Retina (tissue), 1 donor: ENCODE measurements around the gene RGL1.

Experiments
- DNase-seq: peaks from one replicate; pipeline ENCODE4 v3.0.0-alpha.2; 2016

RGL1 gene

DNA sequence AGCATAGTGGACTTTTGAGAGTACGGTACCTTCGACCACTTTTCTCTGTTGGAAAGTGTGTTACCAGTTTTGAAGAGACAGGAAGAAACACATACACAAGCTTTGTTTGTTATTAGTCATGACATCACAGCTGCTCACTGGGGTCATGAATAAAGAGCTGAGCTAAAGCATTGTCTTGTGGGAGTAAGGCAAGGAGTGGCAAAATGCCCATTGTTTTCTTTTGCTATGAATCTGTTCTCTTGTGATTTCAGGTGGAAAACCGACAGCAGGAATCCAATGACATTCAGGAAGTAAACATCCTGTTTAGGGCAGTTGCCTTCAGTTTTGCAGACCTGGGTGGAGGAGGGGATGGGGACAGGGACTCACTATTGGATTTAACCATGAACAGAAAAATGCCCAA lies 66.2 kb downstream of the RGL1 start:
- no peak for DNase-seq

DNA sequence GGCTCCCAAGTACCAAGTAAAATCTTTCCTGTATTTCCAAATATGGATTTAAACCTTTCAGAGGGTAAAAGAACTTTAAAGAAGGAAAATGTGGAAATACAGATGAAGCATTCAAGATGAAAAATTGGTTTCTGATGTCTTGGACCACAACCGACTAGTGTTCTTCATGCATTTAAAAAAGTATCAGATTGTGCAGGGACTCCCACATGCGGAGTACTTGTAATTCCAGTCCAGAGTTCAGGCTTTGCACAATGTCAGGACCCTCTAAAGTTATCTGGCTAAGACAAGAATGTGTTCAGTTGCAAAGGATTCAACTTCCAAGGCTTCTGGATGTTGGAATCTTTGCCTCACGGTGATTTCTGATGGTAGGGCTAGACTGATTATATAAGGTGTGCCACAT lies 66.7 kb downstream of the RGL1 start:
- no peak for DNase-seq

DNA sequence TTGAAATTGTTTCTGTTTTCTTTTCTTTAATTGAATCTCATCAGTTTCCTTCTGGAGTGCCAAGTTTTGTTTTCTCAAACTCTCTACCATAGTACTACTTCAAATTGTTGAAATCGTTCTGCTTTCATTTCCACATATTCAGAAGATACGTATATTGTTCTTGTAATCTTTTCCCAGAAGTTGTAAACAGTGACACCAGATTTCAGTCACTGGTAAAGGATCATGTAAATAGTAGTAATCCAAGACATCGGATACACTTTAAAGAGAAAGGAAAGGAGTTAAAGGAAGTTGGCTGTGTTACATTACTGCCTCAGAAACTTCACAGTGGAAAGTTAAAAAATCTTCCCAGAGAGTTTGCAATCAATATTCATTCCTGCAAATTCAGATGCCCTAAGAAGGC lies 67.5 kb downstream of the RGL1 start:
- DNase-seq, result no peak

DNA sequence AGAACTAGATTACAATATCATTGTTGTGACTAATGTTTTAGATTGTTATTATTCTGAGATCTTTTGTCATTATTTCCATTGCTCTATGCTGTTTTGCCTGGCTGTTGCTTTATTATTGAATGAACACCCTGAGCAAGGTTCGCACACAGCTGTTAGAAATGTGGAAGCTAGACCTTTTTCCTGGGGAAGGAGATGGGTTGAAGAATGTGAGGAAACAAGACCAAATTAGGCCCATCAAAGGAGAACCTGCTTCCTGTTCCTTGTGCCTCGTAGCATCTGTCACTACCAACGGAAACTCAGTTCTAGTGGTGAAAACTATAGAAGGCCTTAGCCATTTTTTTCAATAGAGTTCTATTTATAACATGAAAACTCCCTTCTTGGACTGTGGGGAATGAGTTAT lies 68.7 kb downstream of the RGL1 start:
- no peak for DNase-seq

DNA sequence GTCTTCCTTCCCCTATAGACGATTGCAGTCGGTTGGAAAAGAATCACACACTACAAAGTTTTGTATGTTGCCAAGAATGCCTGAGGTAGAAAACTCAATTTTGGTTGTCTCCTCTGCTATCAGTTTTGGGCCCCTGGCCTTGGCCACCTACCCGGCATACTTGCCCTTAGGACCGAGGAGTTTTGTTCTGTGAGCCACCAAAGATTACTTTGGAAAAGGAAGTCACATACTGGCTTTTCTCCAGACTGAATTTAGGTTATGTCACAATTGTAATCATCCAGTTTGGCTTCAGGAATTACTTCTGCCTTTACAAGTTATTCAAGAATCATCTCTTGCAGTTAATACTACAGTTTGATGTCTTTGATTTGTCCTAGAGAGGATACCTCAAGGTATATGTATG lies 71.4 kb downstream of the RGL1 start:
- DNase-seq, result no peak

DNA sequence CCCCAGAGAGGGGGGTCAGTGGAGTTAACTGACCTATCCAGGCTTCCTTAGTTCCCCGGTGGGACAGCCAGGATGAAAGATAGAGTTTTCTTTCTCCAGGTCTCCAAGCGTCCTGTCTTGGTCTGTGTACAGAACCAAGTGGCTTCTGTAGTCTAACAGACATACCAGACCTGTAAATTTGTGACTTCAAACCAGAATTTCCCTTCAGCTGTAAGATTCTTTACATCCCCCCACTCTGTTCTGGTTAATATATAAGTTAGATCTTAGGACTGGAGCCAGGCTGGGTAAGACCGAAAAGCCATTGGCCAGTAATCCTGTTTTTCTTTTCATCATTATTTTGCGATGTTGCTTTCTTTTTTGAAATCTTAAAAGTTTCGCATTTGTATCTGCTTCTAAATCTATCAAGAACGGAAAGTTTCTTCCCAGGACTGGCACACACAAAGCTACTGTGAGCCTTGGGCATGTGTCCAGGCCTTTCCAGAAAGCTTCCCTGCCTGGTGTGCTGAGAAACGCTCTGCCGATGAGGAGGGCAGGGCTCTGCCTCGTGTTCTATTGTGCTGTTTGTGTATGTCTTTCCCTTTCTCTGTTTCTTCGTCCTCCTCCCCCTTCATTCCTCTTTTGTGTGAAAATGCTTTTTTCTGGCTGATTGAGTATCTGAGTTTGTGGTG lies 72.3 kb downstream of the RGL1 start:
- DNase-seq, result no peak

DNA sequence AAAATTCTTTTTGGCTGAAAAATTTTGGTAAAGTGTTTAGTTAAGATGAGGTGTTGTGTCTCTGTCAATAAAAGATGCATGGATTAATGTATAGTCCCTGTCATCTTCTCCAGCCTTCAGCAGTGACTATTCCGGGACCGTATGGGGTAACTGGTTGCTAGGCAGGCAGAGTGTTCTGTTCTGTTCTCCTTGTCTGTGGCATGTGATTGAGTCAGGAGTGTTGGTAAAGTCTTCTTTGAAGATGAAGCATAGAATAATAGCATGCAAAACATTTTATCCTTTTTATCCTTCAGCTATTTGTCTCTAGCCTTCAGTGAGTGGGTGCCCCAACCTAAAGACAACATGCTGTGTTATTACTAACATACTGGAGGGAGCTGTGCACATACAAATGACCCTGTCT lies 74.6 kb downstream of the RGL1 start:
- no peak for DNase-seq

DNA sequence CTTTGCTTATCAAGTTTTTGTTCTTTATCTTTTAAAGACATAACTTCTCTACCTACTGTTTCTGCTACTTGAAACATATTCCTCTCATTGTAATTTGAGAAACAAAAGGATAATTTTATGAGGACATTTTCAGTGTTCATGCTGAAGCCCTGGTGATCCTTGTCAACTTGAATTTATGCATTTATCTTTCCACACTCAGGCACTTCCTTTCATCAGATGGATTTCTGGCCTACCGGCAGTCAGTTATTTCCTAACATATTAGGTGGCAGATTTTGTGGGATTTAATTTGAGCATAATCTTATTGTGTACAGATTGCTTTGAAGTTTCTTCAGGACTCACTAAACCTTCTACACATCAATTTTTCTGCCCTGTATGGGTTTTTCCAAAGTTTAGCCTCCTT lies 75.0 kb downstream of the RGL1 start:
- DNase-seq, result no peak

DNA sequence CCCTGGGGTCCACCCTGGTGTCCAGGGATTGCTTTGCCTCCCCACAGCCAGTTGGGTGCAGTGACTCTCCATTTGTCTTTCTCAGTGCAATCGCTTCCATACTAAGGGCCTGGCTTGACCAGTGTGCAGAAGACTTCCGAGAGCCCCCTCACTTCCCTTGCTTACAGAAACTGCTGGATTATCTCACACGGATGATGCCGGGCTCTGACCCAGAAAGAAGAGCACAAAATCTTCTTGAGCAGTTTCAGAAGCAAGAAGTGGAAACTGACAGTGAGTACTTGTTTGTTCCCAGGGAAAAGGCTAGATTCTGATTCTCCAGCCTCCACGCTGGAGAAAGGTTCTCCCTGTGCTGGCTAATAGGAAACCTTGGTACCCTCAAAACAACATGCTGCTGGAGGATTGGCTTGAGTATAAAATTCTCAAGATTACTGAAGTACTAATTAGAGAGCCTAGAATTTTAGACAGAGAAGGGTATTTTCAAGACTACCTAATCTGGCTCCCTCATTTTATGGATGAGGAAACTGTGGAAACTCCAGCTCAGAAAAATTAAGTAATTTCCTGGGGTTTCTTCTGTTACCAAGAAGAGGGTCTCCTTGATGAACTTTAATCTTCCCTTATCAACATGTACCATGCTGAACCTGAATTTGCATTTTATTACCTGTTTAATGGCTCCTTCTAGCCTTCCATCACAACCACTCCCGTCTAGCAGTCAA lies 75.8 kb downstream of the RGL1 start:
- no peak for DNase-seq

DNA sequence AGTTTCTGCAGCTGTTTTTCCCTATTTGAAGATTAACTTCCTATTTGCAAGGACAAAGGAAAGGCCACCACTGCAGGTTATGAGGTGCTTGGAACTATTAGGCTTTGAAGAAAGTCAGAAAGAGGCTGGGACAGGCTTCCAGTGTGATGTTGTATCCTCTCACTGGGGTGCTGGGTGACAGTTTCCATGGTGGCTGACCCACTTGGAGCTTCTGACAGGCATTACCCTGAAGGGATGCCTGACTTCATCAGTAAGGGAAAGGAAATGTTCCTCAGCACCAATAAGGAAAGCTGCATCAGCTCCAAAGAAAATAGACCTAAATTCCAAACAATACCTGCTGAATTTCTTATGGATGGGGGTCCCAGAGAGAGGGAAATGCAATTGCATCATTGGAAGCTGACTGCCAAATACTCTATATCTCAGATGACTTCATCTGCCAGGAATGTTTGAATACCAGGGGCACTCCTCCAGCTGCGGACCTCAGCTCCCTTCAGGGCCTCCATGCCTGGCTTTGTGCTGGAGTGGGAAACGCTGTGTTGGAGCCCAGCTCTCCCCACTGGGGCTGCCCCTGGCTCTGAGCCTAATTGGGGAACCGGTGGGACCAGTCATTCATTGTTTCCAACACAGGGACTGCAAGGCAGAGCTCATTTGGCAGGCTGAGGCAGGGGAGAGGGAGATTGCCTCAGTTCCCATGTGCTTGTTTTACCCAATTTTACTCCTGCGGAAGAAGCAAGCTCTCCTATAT lies 76.6 kb downstream of the RGL1 start:
- DNase-seq, result peak; percentile 79

DNA sequence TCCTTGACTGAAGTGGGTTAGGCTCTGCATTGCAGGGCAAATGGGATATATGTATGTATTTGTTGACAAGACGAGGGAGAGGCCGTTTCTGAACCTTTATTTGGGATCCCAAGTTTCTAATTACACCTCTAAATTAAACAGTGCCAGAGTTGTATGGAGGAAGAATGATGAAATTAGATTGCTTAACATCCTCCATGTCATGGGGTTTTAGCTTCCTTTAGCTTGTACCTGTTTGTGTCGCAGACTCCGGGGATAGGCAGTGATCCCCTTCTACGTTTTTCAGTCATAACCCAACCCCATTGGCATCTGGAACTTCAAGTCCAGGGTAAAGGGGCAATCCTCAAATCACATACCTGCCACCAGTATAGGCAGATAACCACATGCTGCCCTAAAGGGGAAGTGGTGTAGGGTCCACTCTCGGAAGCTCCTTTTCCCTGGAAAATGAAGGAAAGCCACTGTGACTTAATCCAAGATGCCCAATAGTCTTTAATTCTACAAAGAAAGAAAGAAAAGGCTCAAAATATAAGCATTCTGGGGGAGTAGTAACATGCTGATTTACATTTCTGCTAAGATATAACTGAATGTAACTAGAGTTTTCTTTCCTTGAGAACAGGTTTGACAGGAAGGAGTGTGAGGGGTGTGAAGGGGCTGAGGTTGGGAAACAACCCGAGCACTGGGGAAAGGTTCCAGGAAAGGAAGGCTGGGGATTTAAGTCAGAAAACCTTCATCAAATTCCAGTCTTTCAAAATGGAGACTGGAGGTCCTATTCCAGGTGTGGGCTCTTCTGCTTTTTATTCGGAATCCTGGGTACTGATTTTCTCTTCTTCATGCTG lies 77.6 kb downstream of the RGL1 start:
- no peak for DNase-seq

DNA sequence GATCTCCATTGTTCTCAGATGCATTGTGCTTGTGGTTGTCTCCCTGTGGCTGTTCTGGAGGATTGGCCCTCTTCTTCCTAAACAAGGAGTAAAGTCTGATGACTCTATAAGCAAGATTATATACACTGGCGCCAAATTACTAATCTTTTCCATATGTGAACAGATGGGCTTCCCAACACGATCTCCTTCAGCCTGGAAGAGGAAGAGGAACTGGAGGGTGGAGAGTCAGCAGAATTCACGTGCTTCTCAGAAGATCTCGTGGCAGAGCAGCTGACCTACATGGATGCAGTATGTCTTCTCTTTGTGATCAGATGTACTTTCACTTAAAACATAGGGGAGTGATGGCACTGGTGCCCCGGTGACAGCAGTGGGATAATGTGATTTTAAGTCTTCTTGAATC lies 78.7 kb downstream of the RGL1 start:
- no peak for DNase-seq

DNA sequence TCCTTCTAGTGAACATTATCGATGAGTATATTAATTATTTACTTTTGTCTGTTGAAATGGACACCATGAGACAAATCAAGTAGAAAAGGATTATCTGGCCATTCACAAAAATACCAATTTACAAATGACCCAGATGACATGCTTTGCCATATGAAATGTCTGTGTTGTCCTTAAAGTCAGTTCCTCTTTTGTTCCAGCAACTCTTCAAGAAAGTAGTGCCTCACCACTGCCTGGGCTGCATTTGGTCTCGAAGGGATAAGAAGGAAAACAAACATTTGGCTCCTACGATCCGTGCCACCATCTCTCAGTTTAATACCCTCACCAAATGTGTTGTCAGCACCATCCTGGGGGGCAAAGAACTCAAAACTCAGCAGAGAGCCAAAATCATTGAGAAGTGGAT lies 79.6 kb downstream of the RGL1 start:
- DNase-seq, result no peak

DNA sequence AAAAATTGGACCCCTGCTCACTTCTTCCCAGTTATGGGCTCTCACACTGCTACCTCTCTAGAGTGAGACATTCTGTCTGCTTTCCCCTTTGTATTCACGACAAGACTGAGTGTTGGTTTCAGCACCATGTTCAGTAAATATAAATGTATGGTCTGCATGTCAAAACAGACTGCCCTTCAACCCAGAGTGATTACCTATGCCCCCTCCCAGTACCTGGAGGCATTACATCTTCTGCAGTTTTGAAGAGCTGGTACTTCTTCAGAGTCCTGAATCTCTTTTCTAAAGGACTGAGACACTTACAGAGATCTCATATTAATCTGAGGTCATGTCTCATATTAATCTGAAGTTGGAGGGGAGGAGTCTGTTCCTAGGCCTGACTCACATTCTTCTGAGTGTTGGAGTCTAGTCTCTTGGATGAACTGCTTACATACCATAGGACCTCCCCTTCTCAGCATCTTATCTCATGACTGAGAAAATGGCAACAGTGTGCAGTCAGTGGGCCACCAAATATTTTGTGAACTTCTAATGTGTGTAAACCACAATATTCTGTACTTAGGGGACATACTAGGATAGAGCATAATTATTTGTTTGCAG lies 80.3 kb downstream of the RGL1 start:
- DNase-seq, result no peak

DNA sequence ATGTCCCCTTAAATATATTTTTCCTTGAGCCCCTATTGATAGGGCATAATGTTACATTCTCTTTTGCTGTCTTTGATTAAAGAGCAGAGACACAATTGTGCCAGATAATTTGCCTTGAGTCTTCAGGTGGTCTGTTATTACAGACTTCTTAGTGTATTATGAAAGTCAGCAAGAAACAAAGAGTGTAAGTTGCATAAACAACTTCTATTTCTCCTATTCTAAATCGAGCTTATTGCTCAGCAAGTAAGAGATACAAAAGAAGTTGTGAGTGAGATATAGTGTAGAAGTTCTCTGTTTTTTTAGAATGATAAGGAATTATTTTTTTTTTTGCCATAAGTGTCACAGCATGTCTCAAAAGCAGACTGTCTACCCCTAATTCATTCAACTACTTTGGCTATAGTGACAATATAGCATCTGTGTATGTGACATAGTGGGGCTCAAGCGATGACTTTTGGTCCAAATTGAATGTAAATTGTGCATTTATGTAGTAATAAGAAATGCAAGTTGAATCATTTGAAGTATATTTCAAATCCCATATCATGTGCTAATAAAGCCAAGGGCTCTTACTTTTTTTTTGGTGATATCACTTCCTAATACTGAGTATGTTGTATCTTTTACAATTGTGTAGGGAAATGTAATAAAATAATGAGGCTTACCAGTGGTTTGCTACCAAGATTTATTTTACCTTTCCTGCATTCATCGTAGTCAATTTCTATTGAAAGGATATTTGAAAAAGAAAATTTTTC lies 81.3 kb downstream of the RGL1 start:
- DNase-seq, result no peak

DNA sequence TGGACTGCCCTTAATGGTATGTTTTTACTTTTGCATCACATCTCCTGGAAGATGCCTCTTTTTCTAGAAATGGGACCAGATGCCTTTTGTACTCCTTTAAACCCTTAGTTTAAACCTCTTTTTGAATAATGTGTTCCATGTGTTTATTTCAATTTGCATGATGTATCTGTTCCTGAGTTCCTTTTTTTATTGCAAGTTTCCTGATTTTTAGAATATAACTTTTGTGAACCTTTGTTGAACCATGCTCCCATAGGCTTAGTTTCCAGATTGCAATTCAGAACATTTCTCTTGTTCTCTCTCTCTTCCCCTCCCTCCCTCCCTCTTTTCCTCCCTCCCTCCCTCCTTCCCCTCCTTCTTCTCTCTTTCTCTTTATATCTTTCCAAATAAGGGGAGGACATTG lies 81.9 kb downstream of the RGL1 start:
- DNase-seq, result no peak

DNA sequence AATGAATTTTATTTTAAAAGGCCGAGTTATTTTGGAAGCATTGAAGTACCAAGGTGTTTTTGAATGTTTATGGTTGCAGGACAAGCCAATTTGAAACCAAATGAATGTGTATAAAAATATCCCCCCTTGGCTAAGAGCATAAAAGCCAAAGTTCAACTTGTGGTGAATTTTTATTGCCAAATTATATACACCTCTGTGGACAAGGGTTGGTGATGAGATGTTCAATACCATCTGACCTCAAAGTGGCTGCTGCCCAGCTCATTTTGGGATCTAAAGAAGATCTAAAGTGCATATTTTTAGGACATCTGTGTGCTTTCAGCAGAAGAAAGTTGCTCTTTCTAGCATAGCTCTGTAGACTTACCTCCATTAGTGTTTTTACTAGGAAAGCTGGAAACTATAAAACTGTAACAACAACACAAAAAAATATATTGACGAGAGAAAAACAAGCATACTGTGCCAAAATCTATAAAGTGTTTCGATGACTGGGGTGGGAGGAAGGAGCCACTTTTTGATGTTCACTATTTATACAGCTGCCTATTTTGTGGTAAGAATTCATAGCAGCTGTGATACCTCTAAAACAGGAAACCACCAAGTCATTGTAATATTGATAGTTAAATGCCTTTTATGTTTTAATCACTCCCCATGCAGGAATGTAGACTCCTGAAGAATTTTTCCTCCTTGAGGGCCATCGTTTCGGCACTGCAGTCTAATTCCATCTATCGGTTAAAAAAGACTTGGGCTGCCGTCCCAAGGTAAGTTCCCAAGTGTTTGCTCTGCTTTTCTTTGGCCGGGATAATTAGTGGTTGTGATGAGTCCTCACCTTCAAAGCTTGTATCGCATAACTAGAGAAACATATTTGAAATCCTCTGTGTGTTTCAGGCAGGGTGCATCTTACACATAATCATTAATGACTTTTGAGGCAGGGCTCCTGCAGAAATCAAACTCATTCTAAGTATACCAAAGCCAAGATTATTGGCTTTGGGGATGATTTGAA lies 83.2 kb downstream of the RGL1 start:
- DNase-seq, result no peak

DNA sequence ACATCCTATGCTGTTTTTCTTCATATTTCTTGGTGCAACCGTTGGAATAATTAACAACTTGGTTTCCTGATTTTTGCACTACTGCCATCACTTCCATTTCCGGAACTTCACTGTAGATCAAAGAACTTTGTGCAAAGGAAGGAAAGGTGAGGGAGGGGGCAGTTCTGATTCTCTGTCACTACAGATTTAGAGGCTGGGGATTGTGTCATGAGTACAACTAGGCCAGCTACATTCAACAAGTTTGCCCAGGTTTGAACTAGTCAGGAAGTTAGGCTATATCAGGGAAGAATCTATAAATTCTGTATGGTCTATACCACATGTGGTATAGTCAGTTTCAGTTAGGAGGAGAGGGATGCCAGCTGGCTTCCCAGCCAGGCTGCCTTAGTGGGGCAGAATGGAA lies 84.2 kb downstream of the RGL1 start:
- no peak for DNase-seq

DNA sequence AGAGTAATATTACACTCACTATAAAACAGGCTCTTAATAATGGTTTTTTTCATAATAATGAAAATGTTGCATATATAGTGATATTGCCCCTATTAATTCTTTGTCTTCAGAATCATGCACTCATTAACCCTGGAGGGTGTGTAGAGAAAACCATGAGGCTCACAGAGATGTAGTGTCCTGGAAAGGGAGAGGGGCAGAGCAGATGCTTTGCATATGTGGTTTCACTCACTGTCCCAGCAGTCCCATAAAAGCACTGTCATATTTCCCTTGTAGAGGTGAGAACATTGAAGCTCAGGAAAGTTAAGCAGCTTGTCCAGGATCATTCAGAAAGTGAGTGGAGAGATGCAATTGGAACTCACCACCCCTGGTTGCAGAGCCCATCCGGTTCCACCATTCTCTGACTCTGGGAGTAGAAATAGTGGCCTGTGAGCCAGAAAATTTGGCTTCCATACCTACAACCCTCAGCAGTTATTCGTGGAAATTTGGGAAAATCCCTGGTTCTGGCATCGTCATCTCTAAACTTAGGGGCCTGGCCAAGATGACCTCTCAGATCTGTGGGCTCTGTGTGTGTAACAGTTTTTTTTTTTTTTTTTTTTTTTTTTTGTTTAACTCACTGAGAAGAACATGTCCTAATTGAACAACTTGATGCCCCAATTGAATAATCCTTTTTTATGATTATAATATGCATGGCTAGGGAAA lies 86.4 kb downstream of the RGL1 start:
- DNase-seq, result no peak

DNA sequence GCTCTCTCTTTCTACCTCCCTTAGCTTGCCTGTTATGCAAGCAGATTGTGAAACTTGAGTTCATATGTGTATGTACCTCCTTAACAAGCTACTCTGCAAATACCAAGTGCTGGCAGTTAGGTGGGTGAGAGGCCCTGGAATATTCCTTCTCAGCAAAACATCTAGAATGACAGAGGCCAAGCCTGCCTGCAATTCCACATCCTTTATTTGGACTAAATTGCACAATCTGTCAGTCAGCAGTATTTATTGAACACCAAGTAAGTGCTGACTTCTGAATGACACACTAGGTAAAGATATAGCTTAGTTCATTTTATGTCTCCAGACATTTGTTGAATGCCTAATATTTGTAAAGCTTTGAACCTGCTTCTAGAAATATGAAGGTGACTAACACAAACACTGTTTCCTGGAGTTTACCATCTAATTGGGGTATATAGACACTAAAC lies 87.5 kb downstream of the RGL1 start:
- DNase-seq, result no peak
